Parathyroid adenoma (tissue), 2 donors: Measurements from ENCODE around the gene KRTAP9-3.

ENCODE experiments used
- H2AFZ ChIP-seq: fragments of 300-600 bp; sonication (generic); one replicate; pipeline ENCODE4 v1.7.0; 2017; ENCODE audit warnings: antibody characterized with exemption, mild to moderate bottlenecking
- H3K27ac ChIP-seq: fragments of 300-600 bp; sonication (generic); one replicate; pipeline ENCODE4 v1.7.0; 2017
- H3K27me3 ChIP-seq: fragments of 300-600 bp; sonication (generic); one replicate; pipeline ENCODE4 v1.7.0; 2017; ENCODE audit warnings: low read length; ENCODE audit not compliant: control insufficient read depth, insufficient read depth
- H3K36me3 ChIP-seq: fragments of 300-600 bp; sonication (generic); one replicate; pipeline ENCODE4 v1.7.0; 2017; ENCODE audit warnings: low read length; ENCODE audit not compliant: control insufficient read depth, insufficient read depth
- H3K4me1 ChIP-seq: fragments of 300-600 bp; sonication (generic); one replicate; pipeline ENCODE4 v1.7.0; 2017; ENCODE audit warnings: control low read depth
- H3K4me2 ChIP-seq: fragments of 300-600 bp; sonication (generic); one replicate; pipeline ENCODE4 v1.7.0; 2017; ENCODE audit warnings: low read length
- H3K4me3 ChIP-seq: fragments of 300-600 bp; sonication (generic); one replicate; pipeline ENCODE4 v1.7.0; 2017; ENCODE audit warnings: low read depth, low read length
- H3K79me2 ChIP-seq: fragments of 300-600 bp; sonication (generic); one replicate; pipeline ENCODE4 v1.7.0; 2017; ENCODE audit warnings: control low read depth
- H3K9ac ChIP-seq: fragments of 300-600 bp; sonication (generic); one replicate; pipeline ENCODE4 v1.7.0; 2017; ENCODE audit warnings: mild to moderate bottlenecking
- H3K9me3 ChIP-seq: fragments of 300-600 bp; sonication (generic); one replicate; pipeline ENCODE4 v1.7.0; 2017; ENCODE audit warnings: low read length; ENCODE audit not compliant: control insufficient read depth
- TF ChIP-seq, protein P1 (sequence below): fragments of 300-600 bp; sonication (generic); IDR thresholded peaks from one replicate; pipeline ENCODE4 v1.7.0; 2017; ENCODE audit warnings: antibody characterized with exemption, mild to moderate bottlenecking
- donor health status: primary hyperparathyroidism.

KRTAP9-3 gene

GRCh38 chr17:41190328-41190727, 41.9 kb upstream of the KRTAP9-3 start:
- H3K79me2 ChIP-seq: no peaks in the 10 kb centered on the region
- no peak overlapping the region for H3K27ac ChIP-seq
- H3K9ac ChIP-seq: no peak overlapping the region
- H3K4me1 ChIP-seq: no peaks in the 10 kb centered on the region
- no peak overlapping the region for H2AFZ ChIP-seq
- H3K4me3 ChIP-seq: no peak overlapping the region
- no peaks in the 10 kb centered on the region for H3K36me3 ChIP-seq
- TF ChIP-seq, protein P1, sequence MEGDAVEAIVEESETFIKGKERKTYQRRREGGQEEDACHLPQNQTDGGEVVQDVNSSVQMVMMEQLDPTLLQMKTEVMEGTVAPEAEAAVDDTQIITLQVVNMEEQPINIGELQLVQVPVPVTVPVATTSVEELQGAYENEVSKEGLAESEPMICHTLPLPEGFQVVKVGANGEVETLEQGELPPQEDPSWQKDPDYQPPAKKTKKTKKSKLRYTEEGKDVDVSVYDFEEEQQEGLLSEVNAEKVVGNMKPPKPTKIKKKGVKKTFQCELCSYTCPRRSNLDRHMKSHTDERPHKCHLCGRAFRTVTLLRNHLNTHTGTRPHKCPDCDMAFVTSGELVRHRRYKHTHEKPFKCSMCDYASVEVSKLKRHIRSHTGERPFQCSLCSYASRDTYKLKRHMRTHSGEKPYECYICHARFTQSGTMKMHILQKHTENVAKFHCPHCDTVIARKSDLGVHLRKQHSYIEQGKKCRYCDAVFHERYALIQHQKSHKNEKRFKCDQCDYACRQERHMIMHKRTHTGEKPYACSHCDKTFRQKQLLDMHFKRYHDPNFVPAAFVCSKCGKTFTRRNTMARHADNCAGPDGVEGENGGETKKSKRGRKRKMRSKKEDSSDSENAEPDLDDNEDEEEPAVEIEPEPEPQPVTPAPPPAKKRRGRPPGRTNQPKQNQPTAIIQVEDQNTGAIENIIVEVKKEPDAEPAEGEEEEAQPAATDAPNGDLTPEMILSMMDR: no peak
- no peaks in the 10 kb centered on the region for H3K9me3 ChIP-seq
- H3K4me2 ChIP-seq: no peak overlapping the region
- H3K27me3 ChIP-seq: no peaks in the 10 kb centered on the region

- TF ChIP-seq, protein P1: no peak
- Histone ChIP-seq H3K9ac (no peak overlapping the region), H2AFZ (no peak overlapping the region), H3K79me2 (no peaks in the 10 kb centered on the region), H3K4me3 (no peak overlapping the region), H3K36me3 (no peaks in the 10 kb centered on the region), H3K27me3 (no peaks in the 10 kb centered on the region), H3K4me2 (no peak overlapping the region), H3K27ac (no peak overlapping the region), H3K4me1 (no peaks in the 10 kb centered on the region), H3K9me3 (no peaks in the 10 kb centered on the region)
Observed at GRCh38 chr17:41196068-41196467, 36.2 kb upstream of the KRTAP9-3 start.

DNA sequence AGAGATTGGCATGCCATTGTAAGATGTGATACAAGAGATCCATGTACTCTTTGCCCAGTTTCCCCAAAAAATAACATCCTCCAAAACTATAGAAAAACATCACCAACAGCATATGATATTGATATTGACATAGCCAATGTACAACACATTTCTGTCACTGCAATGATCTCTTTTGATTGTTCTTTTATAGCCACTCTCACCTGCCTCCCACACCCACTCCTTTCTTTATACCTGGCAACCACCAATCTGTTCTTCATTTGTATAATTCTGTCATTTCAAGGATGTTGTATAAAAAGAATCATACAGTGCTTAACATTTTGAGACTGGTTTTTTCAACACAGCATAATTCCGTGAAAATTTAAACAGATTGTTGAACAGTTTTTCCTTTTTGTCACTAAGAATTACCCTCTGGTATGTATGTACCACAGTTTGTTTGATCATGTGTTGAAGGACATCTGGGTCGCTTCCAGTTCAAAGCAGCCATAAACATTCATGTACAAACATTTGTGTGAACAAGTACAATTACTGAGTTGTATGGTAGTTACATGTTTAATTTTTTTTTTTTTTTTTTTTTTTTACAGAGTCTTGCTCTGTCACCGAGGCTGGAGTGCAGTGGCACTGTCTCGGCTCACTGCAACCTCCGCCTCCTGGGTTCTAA, 32.7 kb upstream of the KRTAP9-3 start:
- no peaks in the 10 kb centered on the region for H3K4me1 ChIP-seq
- H3K27ac ChIP-seq: no peak overlapping the region
- no peaks in the 10 kb centered on the region for H3K9me3 ChIP-seq
- TF ChIP-seq, protein P1: no peak
- H3K4me2 ChIP-seq: no peak overlapping the region
- no peaks in the 10 kb centered on the region for H3K79me2 ChIP-seq
- no peak overlapping the region for H3K4me3 ChIP-seq
- no peak overlapping the region for H2AFZ ChIP-seq
- H3K9ac ChIP-seq: no peak overlapping the region
- H3K36me3 ChIP-seq: no peaks in the 10 kb centered on the region
- H3K27me3 ChIP-seq: no peaks in the 10 kb centered on the region

DNA sequence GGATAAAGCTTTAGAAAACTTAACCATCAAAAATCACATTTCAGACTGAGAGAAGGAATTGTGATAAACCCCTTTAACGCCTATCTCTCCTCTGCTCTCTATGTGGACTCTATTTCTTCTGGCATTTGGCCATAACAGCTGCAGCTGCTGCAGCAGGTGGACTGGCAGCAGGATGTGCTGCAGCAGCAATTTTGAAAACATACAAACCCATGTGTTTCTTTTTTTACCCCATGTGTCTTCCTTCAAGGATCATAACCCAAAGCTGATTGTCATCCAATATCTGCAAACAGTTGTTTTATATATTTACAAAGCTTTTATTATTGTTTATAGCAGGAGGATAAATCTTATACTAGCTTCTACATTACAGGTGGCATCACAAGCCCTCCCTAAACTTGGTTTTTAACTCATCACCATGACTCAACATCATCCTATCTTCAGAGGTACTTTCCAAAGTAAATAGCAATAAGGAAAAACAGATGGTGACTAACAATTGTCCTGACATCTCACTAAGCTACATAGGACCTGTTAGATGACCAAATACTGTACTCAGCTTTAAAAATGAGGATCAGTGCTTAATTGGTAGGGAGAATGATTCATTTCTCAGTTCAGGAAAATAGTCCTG, 20.3 kb upstream of the KRTAP9-3 start:
- no peak overlapping the region for H3K4me2 ChIP-seq
- no peaks in the 10 kb centered on the region for H3K27me3 ChIP-seq
- no peak overlapping the region for H2AFZ ChIP-seq
- H3K4me1 ChIP-seq: no peaks in the 10 kb centered on the region
- H3K27ac ChIP-seq: no peak overlapping the region
- H3K79me2 ChIP-seq: no peaks in the 10 kb centered on the region
- no peak overlapping the region for H3K4me3 ChIP-seq
- TF ChIP-seq, protein P1: no peak
- H3K9me3 ChIP-seq: no peaks in the 10 kb centered on the region
- no peaks in the 10 kb centered on the region for H3K36me3 ChIP-seq
- no peak overlapping the region for H3K9ac ChIP-seq
